ENCODE measurements around the gene FAM210B. TPM values are rescaled to one million over a fixed set of nuclear protein-coding genes. Genes with fewer than 3 reads are reported as not detected.
A peak's percentile ranks its signal among the peaks of the same experiment; 100 is the strongest.
"Not testable (repeated sequence)": the region's sequence is repeated elsewhere in the genome, so short reads cannot be mapped to it uniquely, and the experiment has no call there.

The FAM210B gene
- total RNA-seq, 1 donor from 2014 or later: 52.7 TPM

DNA sequence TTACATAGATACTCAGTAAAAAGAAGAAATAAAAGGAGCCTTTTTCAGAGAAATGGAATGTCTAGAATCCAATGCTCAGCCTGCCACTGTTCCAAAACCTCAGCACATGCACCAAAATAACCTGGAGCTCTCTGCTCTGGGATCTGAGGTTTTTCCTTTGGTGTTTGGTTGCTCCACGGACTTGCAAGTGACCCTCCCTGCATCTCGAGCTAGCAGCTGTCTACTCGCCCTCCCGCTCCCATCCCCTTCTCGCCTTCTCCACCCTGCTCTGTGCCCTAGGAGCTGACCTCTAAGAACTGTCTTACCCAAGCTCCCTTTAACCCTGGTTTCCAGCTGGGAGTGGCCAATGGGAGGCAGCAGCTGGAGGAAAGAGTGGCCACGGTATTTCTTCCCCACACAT, 35.1 kb upstream of the FAM210B start:
- TF ChIP-seq CTCF (IDR thresholded peaks at IDR 0.05; ENCODE audit: borderline replicate concordance): no peak
- no peak overlapping the region for H3K4me3 ChIP-seq
- peaks cover 55% of the 10 kb centered on the region for H3K27me3 ChIP-seq (ENCODE audit: low read depth)
- no peaks in the 10 kb centered on the region for H3K4me1 ChIP-seq
- no peaks in the 10 kb centered on the region for H3K9me3 ChIP-seq (replicated peaks)
- no peak overlapping the region for H3K27ac ChIP-seq (replicated peaks)
- DNase-seq: no peak
- intact Hi-C loops (cut with micrococcal nuclease): no loop called here
- no peaks in the 10 kb centered on the region for H3K36me3 ChIP-seq

- H3K36me3 ChIP-seq: no peaks in the 10 kb centered on the region
- H3K4me1 ChIP-seq: no peaks in the 10 kb centered on the region
- no peaks in the 10 kb centered on the region for H3K9me3 ChIP-seq (replicated peaks)
- DNase-seq: no peak
- H3K4me3 ChIP-seq: no peak overlapping the region
- H3K27me3 ChIP-seq (ENCODE audit: low read depth): peaks cover 55% of the 10 kb centered on the region
- intact Hi-C loops (cut with micrococcal nuclease): no loop called here
- no peak for TF ChIP-seq CTCF (IDR thresholded peaks at IDR 0.05; ENCODE audit: borderline replicate concordance)
- H3K27ac ChIP-seq (replicated peaks): no peak overlapping the region
Measured at GRCh38 chr20:56324806-56325205, 34.0 kb upstream of the FAM210B start.

GRCh38 chr20:56328861-56329260, 29.9 kb upstream of the FAM210B start:
- no peak for DNase-seq
- Histone ChIP-seq H3K9me3 (replicated peaks) (peaks cover 12% of the 10 kb centered on the region), H3K4me1 (no peaks in the 10 kb centered on the region), H3K4me3 (no peak overlapping the region), H3K27ac (replicated peaks) (no peak overlapping the region), H3K36me3 (no peaks in the 10 kb centered on the region), H3K27me3 (ENCODE audit: low read depth) (peaks cover 40% of the 10 kb centered on the region)
- intact Hi-C loops (cut with micrococcal nuclease): no loop called here
- no peak for TF ChIP-seq CTCF (IDR thresholded peaks at IDR 0.05; ENCODE audit: borderline replicate concordance)

DNA sequence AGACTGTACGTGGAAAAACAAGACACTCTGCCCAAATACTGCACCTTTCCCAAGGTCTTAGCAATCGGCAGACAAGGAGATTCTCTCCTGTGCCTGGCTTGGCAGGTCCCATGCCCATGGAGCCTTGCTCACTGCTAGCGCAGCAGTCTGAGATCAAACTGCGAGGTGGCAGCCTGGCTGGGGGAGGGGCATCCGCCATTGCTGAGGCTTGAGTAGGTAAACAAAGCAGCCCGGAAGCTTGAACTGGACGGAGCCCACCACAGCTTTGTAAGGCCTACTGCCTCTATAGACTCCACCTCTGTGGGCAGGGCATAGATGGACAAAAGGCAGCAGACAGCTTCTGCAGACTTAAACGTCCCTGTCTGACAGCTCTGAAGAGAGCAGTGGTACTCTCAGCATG, 22.1 kb upstream of the FAM210B start:
- DNase-seq; H3K4me3 ChIP-seq; intact Hi-C loops (cut with micrococcal nuclease); H3K4me1 ChIP-seq; H3K36me3 ChIP-seq; H3K27ac ChIP-seq (replicated peaks): not testable (repeated sequence)
- Histone ChIP-seq H3K9me3 (replicated peaks) (peaks cover 16% of the 10 kb centered on the region), H3K27me3 (ENCODE audit: low read depth) (peaks cover 61% of the 10 kb centered on the region)

- no peak overlapping the region for H3K4me3 ChIP-seq
- H3K4me1 ChIP-seq: peaks cover 6% of the 10 kb centered on the region
- H3K9me3 ChIP-seq (replicated peaks): no peaks in the 10 kb centered on the region
- intact Hi-C loops (cut with micrococcal nuclease): no loop called here
- peaks cover 80% of the 10 kb centered on the region for H3K27me3 ChIP-seq (ENCODE audit: low read depth)
- H3K27ac ChIP-seq (replicated peaks): no peak overlapping the region
- H3K36me3 ChIP-seq: no peaks in the 10 kb centered on the region
- TF ChIP-seq CTCF (IDR thresholded peaks at IDR 0.05; ENCODE audit: borderline replicate concordance): no peak
- DNase-seq: no peak
Measured at GRCh38 chr20:56342783-56343182, 16.0 kb upstream of the FAM210B start.

GRCh38 chr20:56343861-56344381, 14.9 kb upstream of the FAM210B start:
- H3K27me3 ChIP-seq (ENCODE audit: low read depth): peaks cover 82% of the 10 kb centered on the region
- intact Hi-C loops (cut with micrococcal nuclease): no loop called here
- peak overlapping the region; percentile 18 for H3K4me3 ChIP-seq

More at GRCh38 chr20:56343861-56344381, 14.9 kb upstream of the FAM210B start:
- TF ChIP-seq CTCF (IDR thresholded peaks at IDR 0.05; ENCODE audit: borderline replicate concordance): peak; percentile 67
- H3K9me3 ChIP-seq (replicated peaks): no peaks in the 10 kb centered on the region
- no peak for DNase-seq
- peaks cover 6% of the 10 kb centered on the region for H3K4me1 ChIP-seq
- no peak overlapping the region for H3K27ac ChIP-seq (replicated peaks)
- H3K36me3 ChIP-seq: no peaks in the 10 kb centered on the region
